PC-3 (cell line): ENCODE data around the gene SOX30. TPM values are rescaled to one million over a fixed set of nuclear protein-coding genes. Genes with fewer than 3 reads are reported as not detected.
A peak's percentile ranks its signal among the peaks of the same experiment; 100 is the strongest.

Experiments
- ATAC-seq: fragments of 200-7000 bp; cut with Tn5 transposase; 2 replicates; pipeline ENCODE4 v1.9.1; 2020; ENCODE audit warnings: mild to moderate bottlenecking, moderate library complexity
- BruUV-seq: library from RNA; stranded (reverse); fragments of 400-500 nt; replicated peaks from 2 replicates; lab custom pipeline; 2021; lab: Mats Ljungman, UMichigan
- CTCF ChIA-PET: fragments of 300-600 bp; sonication (Branson Sonifier 250); formaldehyde crosslinking; loops from one replicate; lab custom pipeline; 2022; ENCODE audit warnings: antibody characterized with exemption; lab: Charles Lee
- POLR2A ChIA-PET: fragments of 300-600 bp; sonication (Branson Sonifier 250); formaldehyde crosslinking; loops from one replicate; lab custom pipeline; 2022; ENCODE audit warnings: antibody characterized with exemption; ENCODE audit not compliant: unreplicated experiment; lab: Charles Lee
- DNase-seq: peaks from one replicate; pipeline ENCODE4 v3.0.0-alpha.2; 2015
- H2AFZ ChIP-seq: fragments of 300-600 bp; sonication (generic); 2 replicates; pipeline ENCODE4 v1.6.0; 2016; ENCODE audit warnings: antibody characterized with exemption, low read length
- H3F3A ChIP-seq: fragments of 300-600 bp; sonication (generic); one replicate; pipeline ENCODE4 v1.6.0; 2017; ENCODE audit warnings: antibody characterized with exemption, low read length, control low read depth, mild to moderate bottlenecking; ENCODE audit not compliant: unreplicated experiment
- H3K27ac ChIP-seq: fragments of 300-600 bp; sonication (generic); 2 replicates; pipeline ENCODE4 v1.5.1; 2016; ENCODE audit warnings: mild to moderate bottlenecking, low read length
- H3K27me3 ChIP-seq: fragments of 300-600 bp; sonication (generic); 2 replicates; pipeline ENCODE4 v1.6.1; 2016; ENCODE audit warnings: low read length, mixed read lengths
- H3K36me3 ChIP-seq: fragments of 300-600 bp; sonication (generic); 2 replicates; pipeline ENCODE4 v1.6.1; 2016; ENCODE audit warnings: low read depth, mixed run types, low read length, mixed read lengths
- H3K4me1 ChIP-seq: fragments of 300-600 bp; sonication (generic); 2 replicates; pipeline ENCODE4 v1.5.1; 2016; ENCODE audit warnings: low read length; ENCODE audit not compliant: insufficient read depth
- H3K4me2 ChIP-seq: fragments of 300-600 bp; sonication (generic); 2 replicates; pipeline ENCODE4 v1.6.0; 2016; ENCODE audit warnings: low read length
- H3K4me3 ChIP-seq: fragments of 300-600 bp; sonication (generic); 2 replicates; pipeline ENCODE4 v1.5.1; 2016; ENCODE audit warnings: mild to moderate bottlenecking, low read length, mixed read lengths
- H3K79me2 ChIP-seq: fragments of 300-600 bp; sonication (generic); 2 replicates; pipeline ENCODE4 v1.6.1; 2017; ENCODE audit warnings: low read length, mixed read lengths
- H3K9ac ChIP-seq: fragments of 300-600 bp; sonication (generic); 2 replicates; pipeline ENCODE4 v1.6.0; 2016; ENCODE audit warnings: mild to moderate bottlenecking, low read length
- H3K9me2 ChIP-seq: fragments of 300-600 bp; sonication (generic); replicated peaks from 2 replicates; pipeline ENCODE4 v1.6.1; 2016; ENCODE audit warnings: mixed run types, low read length, mixed read lengths
- H3K9me3 ChIP-seq: fragments of 300-600 bp; sonication (generic); 2 replicates; pipeline ENCODE4 v1.6.1; 2016; ENCODE audit warnings: low read length, mixed read lengths
- H4K20me1 ChIP-seq: fragments of 300-600 bp; sonication (generic); 2 replicates; pipeline ENCODE4 v1.6.1; 2016; ENCODE audit warnings: low read length, mixed read lengths
- EZH2 ChIP-seq: fragments of 300-600 bp; sonication (generic); IDR thresholded peaks from one replicate; pipeline ENCODE4 v1.6.1; 2017; ENCODE audit warnings: antibody characterized with exemption, mild to moderate bottlenecking, low read length; ENCODE audit not compliant: unreplicated experiment
- EZH2phosphoT487 ChIP-seq: fragments of 300-600 bp; sonication (generic); IDR thresholded peaks from 2 replicates; pipeline ENCODE4 v1.6.1; 2018; ENCODE audit warnings: mild to moderate bottlenecking, antibody characterized with exemption, low read length, borderline replicate concordance
- intact Hi-C: fragments of 100-400 bp; cut with micrococcal nuclease; formaldehyde crosslinking; loops from 2 replicates; pipeline ENCODE4 v1.9.0; 2023
- total RNA-seq: library from RNA; depleted of rRNA; stranded (reverse); fragments of >200 nt; gene quantifications from 2 replicates; pipeline ENCODE4 v1.2.3, GENCODE V29; 2014
- TF ChIP-seq, protein P1 (sequence below): fragments of 300-600 bp; sonication (generic); conservative IDR thresholded peaks from 2 replicates; pipeline ENCODE4 v1.5.1; 2017; ENCODE audit warnings: antibody characterized with exemption, low read depth, mild to moderate bottlenecking, low read length

The SOX30 gene
- total RNA-seq, 1 experiment from 2014 or later, result 0.51 TPM

DNA sequence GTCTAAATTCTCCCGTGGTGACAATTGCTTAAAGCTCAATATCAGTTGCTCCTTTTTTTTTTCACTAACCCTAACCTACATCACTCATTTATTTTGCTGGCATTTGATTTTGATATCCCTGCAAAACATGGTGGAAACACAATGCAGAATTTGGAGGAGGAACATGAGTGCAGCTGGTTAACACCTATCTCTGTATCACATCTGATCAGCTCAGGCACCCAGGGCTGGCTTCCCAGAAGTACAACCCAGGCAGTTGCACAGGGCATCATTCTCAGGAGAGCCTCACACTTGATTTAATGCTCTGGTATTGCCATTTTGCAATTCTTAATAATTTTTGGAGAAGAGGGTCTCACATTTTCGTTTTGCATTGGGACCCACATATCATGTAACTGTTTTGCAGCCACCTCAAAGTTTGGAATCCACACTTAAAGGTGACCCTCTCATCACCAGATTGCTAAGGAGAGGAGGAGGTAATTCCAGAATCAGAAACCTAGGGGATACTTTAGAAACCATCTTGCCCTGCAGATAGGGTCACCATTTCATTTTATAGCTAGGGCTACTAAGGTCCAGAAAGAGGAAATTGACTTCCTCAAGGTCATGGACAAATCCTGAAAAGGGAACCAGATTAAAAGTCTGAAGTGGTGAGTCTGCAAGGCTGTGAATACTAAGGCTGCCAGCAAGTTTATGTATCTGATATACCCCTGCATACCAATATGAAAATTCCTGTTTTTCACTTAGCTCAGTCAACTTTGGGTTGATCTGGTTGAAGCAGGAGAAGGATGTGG, 57.4 kb downstream of the SOX30 start:
- TF ChIP-seq, protein P1, sequence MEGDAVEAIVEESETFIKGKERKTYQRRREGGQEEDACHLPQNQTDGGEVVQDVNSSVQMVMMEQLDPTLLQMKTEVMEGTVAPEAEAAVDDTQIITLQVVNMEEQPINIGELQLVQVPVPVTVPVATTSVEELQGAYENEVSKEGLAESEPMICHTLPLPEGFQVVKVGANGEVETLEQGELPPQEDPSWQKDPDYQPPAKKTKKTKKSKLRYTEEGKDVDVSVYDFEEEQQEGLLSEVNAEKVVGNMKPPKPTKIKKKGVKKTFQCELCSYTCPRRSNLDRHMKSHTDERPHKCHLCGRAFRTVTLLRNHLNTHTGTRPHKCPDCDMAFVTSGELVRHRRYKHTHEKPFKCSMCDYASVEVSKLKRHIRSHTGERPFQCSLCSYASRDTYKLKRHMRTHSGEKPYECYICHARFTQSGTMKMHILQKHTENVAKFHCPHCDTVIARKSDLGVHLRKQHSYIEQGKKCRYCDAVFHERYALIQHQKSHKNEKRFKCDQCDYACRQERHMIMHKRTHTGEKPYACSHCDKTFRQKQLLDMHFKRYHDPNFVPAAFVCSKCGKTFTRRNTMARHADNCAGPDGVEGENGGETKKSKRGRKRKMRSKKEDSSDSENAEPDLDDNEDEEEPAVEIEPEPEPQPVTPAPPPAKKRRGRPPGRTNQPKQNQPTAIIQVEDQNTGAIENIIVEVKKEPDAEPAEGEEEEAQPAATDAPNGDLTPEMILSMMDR, result no peak
- no peak for TF ChIP-seq EZH2
- no peak for TF ChIP-seq EZH2phosphoT487
- intact Hi-C loops, result no loop called here
- DNase-seq, result no peak
- Histone ChIP-seq H2AFZ (0 out of 2 replicates have a peak overlapping the region, but pooled peaks have one; percentile 7), H3K27ac (no peak overlapping the region), H3F3A (no peaks in the 10 kb centered on the region), H3K27me3 (no peaks in the 10 kb centered on the region), H3K36me3 (no peaks in the 10 kb centered on the region), H3K79me2 (no peaks in the 10 kb centered on the region), H3K4me3 (no peak overlapping the region), H3K9me3 (no peaks in the 10 kb centered on the region), H3K4me2 (no peak overlapping the region), H4K20me1 (no peaks in the 10 kb centered on the region), H3K9ac (no peak overlapping the region), H3K9me2 (no peaks in the 10 kb centered on the region), H3K4me1 (peaks cover 20% of the 10 kb centered on the region)
- BruUV-seq, result no TSS peak
- POLR2A ChIA-PET, result no interaction called here
- no peak for ATAC-seq
- CTCF ChIA-PET, result no interaction called here

DNA sequence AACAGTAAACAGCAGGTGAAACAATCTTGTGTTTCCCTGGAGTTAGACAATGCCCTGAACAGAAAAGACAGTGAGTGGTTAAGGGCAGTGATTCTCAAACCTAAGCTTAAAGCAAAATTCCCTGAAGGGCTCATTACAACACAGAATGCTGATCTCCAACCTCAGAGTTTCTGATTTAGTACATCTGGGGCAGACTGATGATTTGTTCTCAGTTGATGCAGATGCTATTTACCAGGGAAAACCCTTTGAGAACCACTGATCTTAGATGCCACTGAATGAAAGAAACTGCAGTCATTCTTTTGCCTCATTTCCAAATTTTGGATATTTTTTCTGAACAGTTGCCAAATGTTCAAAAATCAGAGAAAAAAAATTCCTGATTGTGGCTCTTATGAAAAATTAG, 58.0 kb downstream of the SOX30 start:
- Histone ChIP-seq H3K27ac (no peak overlapping the region), H3K9me2 (no peaks in the 10 kb centered on the region), H3K9ac (no peak overlapping the region), H3K4me3 (no peak overlapping the region), H2AFZ (peak overlapping the region; percentile 25; the same call in 1 of the 2 replicates), H3K4me2 (no peak overlapping the region), H3K79me2 (no peaks in the 10 kb centered on the region), H3K36me3 (no peaks in the 10 kb centered on the region), H3K4me1 (peaks cover 20% of the 10 kb centered on the region), H3K9me3 (no peaks in the 10 kb centered on the region), H3K27me3 (no peaks in the 10 kb centered on the region), H3F3A (no peaks in the 10 kb centered on the region), H4K20me1 (no peaks in the 10 kb centered on the region)
- no TSS peak for BruUV-seq
- ChIA-PET POLR2A (no interaction called here), CTCF (no interaction called here)
- no peak for DNase-seq
- TF ChIP-seq EZH2, result no peak
- TF ChIP-seq, protein P1, result no peak
- no peak for TF ChIP-seq EZH2phosphoT487
- no peak for ATAC-seq
- intact Hi-C loops, result no loop called here
